Karpas-422 (cell line): ENCODE results near the gene NDUFS4. TPM values are rescaled to one million over a fixed set of nuclear protein-coding genes. Genes with fewer than 3 reads are reported as not detected.
"Not testable (repeated sequence)": the region's sequence is repeated elsewhere in the genome, so short reads cannot be mapped to it uniquely, and the experiment has no call there.

Source experiments
- DNase-seq: peaks from one replicate; pipeline ENCODE4 v3.0.0-alpha.2; 2015
- H2AFZ ChIP-seq: fragments of 200-600 bp; sonication (generic); 2 replicates; pipeline ENCODE4 v1.6.1; 2014; ENCODE audit warnings: antibody characterized with exemption, low read length, mixed read lengths
- H3K27ac ChIP-seq: fragments of 200-600 bp; sonication (generic); 2 replicates; pipeline ENCODE4 v1.5.1; 2014; ENCODE audit warnings: mild to moderate bottlenecking, low read length, moderate library complexity
- H3K27me3 ChIP-seq: fragments of 200-600 bp; sonication (generic); 2 replicates; pipeline ENCODE4 v1.6.1; 2014; ENCODE audit warnings: low read length, mixed read lengths
- H3K36me3 ChIP-seq: fragments of 200-600 bp; sonication (generic); 2 replicates; pipeline ENCODE4 v1.6.1; 2014; ENCODE audit warnings: low read length, mixed read lengths; ENCODE audit not compliant: insufficient read depth
- H3K4me1 ChIP-seq: fragments of 200-600 bp; sonication (generic); 2 replicates; pipeline ENCODE4 v1.6.1; 2014; ENCODE audit warnings: mild to moderate bottlenecking, low read length, mixed read lengths
- H3K4me2 ChIP-seq: fragments of 200-600 bp; sonication (generic); 2 replicates; pipeline ENCODE4 v1.6.1; 2014; ENCODE audit warnings: low read length, low read depth, mild to moderate bottlenecking; ENCODE audit not compliant: poor library complexity, severe bottlenecking
- H3K4me3 ChIP-seq: fragments of 200-600 bp; sonication (generic); 2 replicates; pipeline ENCODE4 v1.5.1; 2014; ENCODE audit warnings: mild to moderate bottlenecking, antibody characterized with exemption, low read length, mixed read lengths
- H3K79me2 ChIP-seq: fragments of 200-600 bp; sonication (generic); 2 replicates; pipeline ENCODE4 v1.6.1; 2014; ENCODE audit warnings: mild to moderate bottlenecking, low read length, mixed read lengths
- H3K9ac ChIP-seq: fragments of 200-600 bp; sonication (generic); 2 replicates; pipeline ENCODE4 v1.6.0; 2014; ENCODE audit warnings: low read length
- H3K9me2 ChIP-seq: fragments of 200-600 bp; sonication (generic), shearing (Covaris generic); replicated peaks from 2 replicates; pipeline ENCODE4 v1.6.0; 2014; ENCODE audit warnings: mild to moderate bottlenecking, low read length, moderate library complexity; ENCODE audit not compliant: insufficient read depth
- H3K9me3 ChIP-seq: fragments of 300-700, 200-600 bp; sonication (generic); 2 replicates; pipeline ENCODE4 v1.6.1; 2014; ENCODE audit warnings: low read length, mixed read lengths
- H4K20me1 ChIP-seq: fragments of 200-600 bp; sonication (generic); 2 replicates; pipeline ENCODE4 v1.6.1; 2014; ENCODE audit warnings: mild to moderate bottlenecking, antibody characterized with exemption, low read length, low read depth; ENCODE audit not compliant: insufficient read depth
- total RNA-seq: library from RNA; depleted of rRNA; stranded (reverse); fragments of >200 nt; shearing (Covaris generic); gene quantifications from 2 replicates; pipeline ENCODE4 v1.2.3, GENCODE V29; 2014; ENCODE audit warnings: low replicate concordance

NDUFS4 gene
- total RNA-seq, 1 experiment from 2014 or later = 70.9 TPM

DNA sequence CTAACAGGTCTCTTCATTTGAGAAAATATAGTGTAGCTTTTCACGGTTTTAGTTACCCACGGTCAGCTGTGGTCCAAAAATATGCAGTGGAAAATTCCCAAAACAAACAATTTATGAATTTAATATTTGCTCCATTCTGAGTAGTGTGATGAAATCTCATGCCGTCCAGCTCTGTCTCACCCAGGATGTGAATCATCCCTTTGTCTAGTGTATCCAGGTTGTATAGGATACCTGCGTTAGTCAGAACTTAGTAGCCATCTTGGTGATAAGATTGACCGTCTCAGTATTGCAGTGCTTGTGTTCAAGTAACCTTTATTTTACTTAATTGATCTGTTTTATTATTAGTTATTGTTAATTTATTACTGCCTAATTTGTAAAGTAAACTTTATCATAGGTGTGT is 41.1 kb downstream of the NDUFS4 start:
- H3K36me3 ChIP-seq = peaks cover 17% of the 10 kb centered on the region; the same call in 1 of the 2 replicates
- no peak for DNase-seq
- no peak overlapping the region for H3K4me3 ChIP-seq
- no peak overlapping the region for H3K4me2 ChIP-seq
- H3K27me3 ChIP-seq = no peaks in the 10 kb centered on the region
- no peaks in the 10 kb centered on the region for H4K20me1 ChIP-seq
- H3K4me1 ChIP-seq = no peaks in the 10 kb centered on the region
- H3K9me2 ChIP-seq = no peaks in the 10 kb centered on the region
- H3K9ac ChIP-seq = no peak overlapping the region
- peaks cover 4% of the 10 kb centered on the region; the same call in 1 of the 2 replicates for H3K9me3 ChIP-seq
- H3K79me2 ChIP-seq = peaks cover 58% of the 10 kb centered on the region
- no peak overlapping the region for H3K27ac ChIP-seq
- no peak overlapping the region for H2AFZ ChIP-seq

DNA sequence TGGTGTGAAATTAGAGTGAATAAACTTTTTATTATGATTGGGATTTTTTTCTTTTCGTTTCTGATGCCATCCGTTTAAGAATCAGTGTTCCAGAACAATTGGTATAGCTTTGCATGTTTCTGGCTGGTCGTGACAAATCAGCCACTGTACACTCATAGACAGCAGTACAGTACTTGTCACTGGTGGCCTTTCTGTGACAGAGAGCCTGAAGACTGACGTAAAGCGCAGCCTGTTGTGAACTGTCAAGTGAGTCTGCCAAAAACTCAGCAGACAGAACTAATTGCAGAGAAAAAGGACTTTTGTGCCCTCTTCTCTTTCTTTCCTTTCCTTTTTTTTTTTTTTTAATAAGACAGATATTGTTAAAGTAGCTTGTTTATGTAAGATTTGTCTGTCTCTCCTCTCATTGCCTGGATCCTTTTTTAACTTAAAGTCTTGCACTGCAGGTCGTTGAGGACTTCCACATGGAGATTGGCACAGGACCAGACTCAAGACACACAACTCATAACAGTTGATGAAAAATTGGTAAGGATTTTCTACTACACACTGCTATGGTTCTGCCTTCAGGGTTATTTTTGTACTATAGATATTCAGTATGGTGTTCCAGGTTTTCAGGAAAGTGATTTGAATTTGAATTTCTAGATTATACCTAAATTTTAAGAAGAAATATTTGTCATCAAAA is 42.7 kb downstream of the NDUFS4 start:
- H3K9ac ChIP-seq = no peak overlapping the region
- H3K4me1 ChIP-seq = no peaks in the 10 kb centered on the region
- no peak overlapping the region for H3K27ac ChIP-seq
- H3K27me3 ChIP-seq = no peaks in the 10 kb centered on the region
- no peak for DNase-seq
- H2AFZ ChIP-seq = no peak overlapping the region
- H3K9me2 ChIP-seq = no peaks in the 10 kb centered on the region
- H3K4me3 ChIP-seq = no peak overlapping the region
- peaks cover 42% of the 10 kb centered on the region for H3K79me2 ChIP-seq
- peaks cover 22% of the 10 kb centered on the region; the same call in 1 of the 2 replicates for H3K36me3 ChIP-seq
- H4K20me1 ChIP-seq = no peaks in the 10 kb centered on the region
- H3K4me2 ChIP-seq = no peak overlapping the region
- H3K9me3 ChIP-seq = peaks cover 4% of the 10 kb centered on the region; the same call in 1 of the 2 replicates

GRCh38 chr5:53604309-53604708 is 43.9 kb downstream of the NDUFS4 start:
- Histone ChIP-seq H3K27ac (no peak overlapping the region), H3K27me3 (no peaks in the 10 kb centered on the region), H3K4me1 (no peaks in the 10 kb centered on the region), H3K79me2 (peaks cover 31% of the 10 kb centered on the region), H3K4me2 (no peak overlapping the region), H3K4me3 (no peak overlapping the region), H3K9ac (no peak overlapping the region), H3K9me2 (no peaks in the 10 kb centered on the region), H2AFZ (no peak overlapping the region), H4K20me1 (no peaks in the 10 kb centered on the region), H3K9me3 (no peaks in the 10 kb centered on the region), H3K36me3 (peaks cover 22% of the 10 kb centered on the region; the same call in 1 of the 2 replicates)
- no peak for DNase-seq

- H3K4me2 ChIP-seq = no peak overlapping the region
- H3K9me2 ChIP-seq = no peaks in the 10 kb centered on the region
- H3K27ac ChIP-seq = no peak overlapping the region
- no peak overlapping the region for H3K9ac ChIP-seq
- H3K4me3 ChIP-seq = no peak overlapping the region
- DNase-seq = no peak
- no peaks in the 10 kb centered on the region for H3K27me3 ChIP-seq
- no peaks in the 10 kb centered on the region for H3K9me3 ChIP-seq
- H3K36me3 ChIP-seq = peaks cover 22% of the 10 kb centered on the region; the same call in 1 of the 2 replicates
- H4K20me1 ChIP-seq = no peaks in the 10 kb centered on the region
- H2AFZ ChIP-seq = no peak overlapping the region
- peaks cover 20% of the 10 kb centered on the region for H3K79me2 ChIP-seq
- H3K4me1 ChIP-seq = no peaks in the 10 kb centered on the region
Measured at GRCh38 chr5:53607886-53608285, 47.4 kb downstream of the NDUFS4 start.

DNA sequence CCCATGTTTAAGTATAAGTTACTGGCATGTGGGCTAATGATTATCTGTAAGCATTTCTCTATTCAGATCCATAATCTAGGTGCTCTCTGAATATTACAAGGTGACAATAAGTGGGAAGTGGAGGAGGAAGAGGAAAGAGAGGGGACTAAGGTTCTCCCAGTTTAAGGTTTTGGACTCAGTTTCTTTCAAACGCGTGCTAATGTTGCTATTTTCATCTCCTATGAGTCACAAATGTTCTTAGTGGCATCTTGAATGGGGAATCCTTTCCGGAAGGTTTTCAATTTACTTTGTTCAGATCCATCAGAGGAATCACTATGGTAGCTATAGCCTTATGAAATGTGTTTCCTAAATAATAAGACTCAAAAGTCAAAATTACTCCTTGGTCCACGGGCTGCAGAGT is 48.5 kb downstream of the NDUFS4 start:
- not testable (repeated sequence) for H3K27ac ChIP-seq, H4K20me1 ChIP-seq, H3K27me3 ChIP-seq, H3K4me1 ChIP-seq, H3K4me3 ChIP-seq, H3K9me2 ChIP-seq, H3K9me3 ChIP-seq, H3K4me2 ChIP-seq, H2AFZ ChIP-seq, DNase-seq, H3K9ac ChIP-seq
- Histone ChIP-seq H3K36me3 (peaks cover 19% of the 10 kb centered on the region; the same call in 1 of the 2 replicates), H3K79me2 (peaks cover 26% of the 10 kb centered on the region)

DNA sequence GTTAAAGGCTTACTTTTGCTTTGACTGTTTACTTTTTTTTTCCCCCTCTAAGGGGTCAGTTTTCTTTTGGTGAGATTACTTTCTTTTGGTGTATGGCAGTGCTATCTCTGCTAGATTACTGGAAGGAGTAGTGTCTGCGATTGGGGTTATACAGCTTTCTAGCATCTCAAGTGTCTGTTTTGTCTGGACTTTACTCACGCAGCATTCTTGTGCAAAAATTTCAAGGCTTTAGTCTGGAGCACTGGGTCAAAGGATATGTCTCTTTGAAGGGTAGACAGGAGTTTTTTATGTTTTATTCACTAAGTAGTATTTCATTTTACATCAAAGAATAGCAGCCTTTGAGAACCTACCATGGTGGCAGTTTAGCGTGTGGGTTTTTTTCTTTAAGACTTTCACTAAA is 52.6 kb downstream of the NDUFS4 start:
- no peak overlapping the region for H3K27ac ChIP-seq
- peaks cover 12% of the 10 kb centered on the region for H3K4me1 ChIP-seq
- no peak overlapping the region for H3K4me2 ChIP-seq
- peaks cover 54% of the 10 kb centered on the region for H3K79me2 ChIP-seq
- H3K9me3 ChIP-seq = no peaks in the 10 kb centered on the region
- no peak overlapping the region for H3K9ac ChIP-seq
- H3K4me3 ChIP-seq = no peak overlapping the region
- no peak for DNase-seq
- no peak overlapping the region for H2AFZ ChIP-seq
- H3K36me3 ChIP-seq = no peaks in the 10 kb centered on the region
- no peaks in the 10 kb centered on the region for H3K9me2 ChIP-seq
- no peaks in the 10 kb centered on the region for H4K20me1 ChIP-seq
- no peaks in the 10 kb centered on the region for H3K27me3 ChIP-seq

DNA sequence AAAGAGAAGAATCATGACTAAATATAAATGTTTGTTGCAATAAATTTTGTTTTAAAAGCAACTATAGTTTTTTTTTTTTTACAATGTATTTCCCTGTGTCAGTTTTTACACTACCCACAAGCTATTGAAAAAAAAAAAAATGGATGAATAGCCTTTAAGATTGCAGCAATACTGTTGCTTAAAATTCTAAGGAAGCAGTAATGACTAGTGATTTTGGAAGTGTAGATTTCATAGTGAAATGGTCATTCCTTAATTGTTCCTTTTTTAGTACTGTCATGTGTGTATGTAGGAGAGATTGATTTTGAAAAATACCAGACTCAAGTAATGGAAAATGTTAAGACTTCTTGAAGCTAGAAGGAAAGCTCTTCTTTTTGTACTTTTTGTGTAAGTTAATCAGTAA is 53.1 kb downstream of the NDUFS4 start:
- Histone ChIP-seq H3K4me3 (no peak overlapping the region), H4K20me1 (no peaks in the 10 kb centered on the region), H3K4me2 (no peak overlapping the region), H3K27ac (no peak overlapping the region), H3K27me3 (no peaks in the 10 kb centered on the region), H3K9me3 (no peaks in the 10 kb centered on the region), H3K9ac (no peak overlapping the region), H3K79me2 (peaks cover 58% of the 10 kb centered on the region), H2AFZ (no peak overlapping the region), H3K9me2 (no peaks in the 10 kb centered on the region), H3K36me3 (no peaks in the 10 kb centered on the region), H3K4me1 (peaks cover 12% of the 10 kb centered on the region)
- no peak for DNase-seq

- H3K79me2 ChIP-seq = peaks cover 61% of the 10 kb centered on the region
- no peaks in the 10 kb centered on the region for H3K9me3 ChIP-seq
- no peak overlapping the region for H3K9ac ChIP-seq
- no peaks in the 10 kb centered on the region for H4K20me1 ChIP-seq
- H3K36me3 ChIP-seq = no peaks in the 10 kb centered on the region
- H3K4me1 ChIP-seq = peaks cover 12% of the 10 kb centered on the region
- no peak overlapping the region for H3K27ac ChIP-seq
- H3K27me3 ChIP-seq = no peaks in the 10 kb centered on the region
- no peak for DNase-seq
- no peak overlapping the region for H3K4me2 ChIP-seq
- no peak overlapping the region for H2AFZ ChIP-seq
- H3K4me3 ChIP-seq = no peak overlapping the region
- no peaks in the 10 kb centered on the region for H3K9me2 ChIP-seq
Measured at GRCh38 chr5:53614376-53614885, 54.0 kb downstream of the NDUFS4 start.
